ENCODE results near the gene RNF44.
"Not testable (repeated sequence)": the region's sequence is repeated elsewhere in the genome, so short reads cannot be mapped to it uniquely, and the experiment has no call there.

DNA sequence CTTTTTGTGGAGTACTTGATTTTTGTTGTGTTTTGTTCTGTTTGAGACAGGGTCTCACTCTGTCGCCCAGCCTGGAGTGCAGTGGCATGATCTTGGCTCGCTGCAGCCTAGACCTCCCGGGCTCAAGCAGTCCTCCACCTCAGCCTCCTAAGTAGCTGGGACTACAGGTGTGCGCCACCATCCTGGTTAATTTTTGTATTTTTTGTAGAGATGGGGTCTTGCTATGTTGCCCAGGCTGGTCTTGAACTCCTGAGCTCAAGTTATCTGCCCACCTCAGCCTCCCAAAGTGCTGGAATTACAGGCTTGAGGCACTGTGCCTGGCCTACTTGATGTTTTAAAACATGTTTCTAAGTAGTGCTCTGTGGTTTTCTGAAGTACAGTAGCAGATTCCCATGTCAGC is 50.0 kb downstream of the RNF44 start:
- TF ChIP-seq, protein P1, sequence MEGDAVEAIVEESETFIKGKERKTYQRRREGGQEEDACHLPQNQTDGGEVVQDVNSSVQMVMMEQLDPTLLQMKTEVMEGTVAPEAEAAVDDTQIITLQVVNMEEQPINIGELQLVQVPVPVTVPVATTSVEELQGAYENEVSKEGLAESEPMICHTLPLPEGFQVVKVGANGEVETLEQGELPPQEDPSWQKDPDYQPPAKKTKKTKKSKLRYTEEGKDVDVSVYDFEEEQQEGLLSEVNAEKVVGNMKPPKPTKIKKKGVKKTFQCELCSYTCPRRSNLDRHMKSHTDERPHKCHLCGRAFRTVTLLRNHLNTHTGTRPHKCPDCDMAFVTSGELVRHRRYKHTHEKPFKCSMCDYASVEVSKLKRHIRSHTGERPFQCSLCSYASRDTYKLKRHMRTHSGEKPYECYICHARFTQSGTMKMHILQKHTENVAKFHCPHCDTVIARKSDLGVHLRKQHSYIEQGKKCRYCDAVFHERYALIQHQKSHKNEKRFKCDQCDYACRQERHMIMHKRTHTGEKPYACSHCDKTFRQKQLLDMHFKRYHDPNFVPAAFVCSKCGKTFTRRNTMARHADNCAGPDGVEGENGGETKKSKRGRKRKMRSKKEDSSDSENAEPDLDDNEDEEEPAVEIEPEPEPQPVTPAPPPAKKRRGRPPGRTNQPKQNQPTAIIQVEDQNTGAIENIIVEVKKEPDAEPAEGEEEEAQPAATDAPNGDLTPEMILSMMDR (IDR thresholded peaks at IDR 0.05; ENCODE audit: poor library complexity) = not testable (repeated sequence)
- TF ChIP-seq EZH2 (IDR thresholded peaks at IDR 0.05; ENCODE audit: borderline replicate concordance) = not testable (repeated sequence)

All from hepatocyte (in vitro differentiated cells).